Spleen (tissue), 11 donors: ENCODE results near the gene TAOK3. TPM values are rescaled to one million over a fixed set of nuclear protein-coding genes. Genes with fewer than 3 reads are reported as not detected.

Source experiments
- DNase-seq: peaks from one replicate; pipeline ENCODE4 v3.0.0-alpha.2; 2020
- H3K27ac ChIP-seq, 8 donors: fragments of 200-600 bp; sonication (generic) in 7 of 8; 1 replicate in 4 of 8; 2 replicates in 4 of 8; pipeline versions ENCODE4 v1.5.0 to v1.8.0; 2016 to 2021; ENCODE audit warnings: inconsistent platforms in 4 of 8, mild to moderate bottlenecking in 4 of 8, moderate library complexity in 1 of 8
- H3K27me3 ChIP-seq, 7 donors: fragments of 200-600 bp; sonication (generic) in 6 of 7; replicated peaks in 1 of 7; 1 replicate in 4 of 7; 2 replicates in 3 of 7; pipeline versions ENCODE4 v1.5.0 to v1.8.0; 2016 to 2021; ENCODE audit warnings: inconsistent platforms in 3 of 7, mild to moderate bottlenecking in 1 of 7
- H3K36me3 ChIP-seq, 6 donors: fragments of 200-600 bp; sonication (generic) in 5 of 6; 1 replicate in 4 of 6; 2 replicates in 2 of 6; pipeline versions ENCODE4 v1.5.0 to v1.8.0; 2016 to 2021; ENCODE audit warnings: inconsistent platforms in 2 of 6
- H3K4me1 ChIP-seq, 6 donors: fragments of 200-600 bp; sonication (generic) in 5 of 6; 1 replicate in 3 of 6; 2 replicates in 3 of 6; pipeline versions ENCODE4 v1.5.0 to v1.8.0; 2016 to 2021; ENCODE audit warnings: inconsistent platforms in 3 of 6
- H3K4me3 ChIP-seq, 8 donors: fragments of 200-600 bp; sonication (generic) in 7 of 8; 1 replicate in 4 of 8; 2 replicates in 4 of 8; pipeline versions ENCODE4 v1.5.0 to v1.8.0; 2016 to 2021; ENCODE audit warnings: inconsistent platforms in 4 of 8, mild to moderate bottlenecking in 4 of 8, moderate library complexity in 2 of 8
- H3K9me3 ChIP-seq, 8 donors: fragments of 200-600 bp; sonication (generic) in 7 of 8; 1 replicate in 4 of 8; 2 replicates in 4 of 8; pipeline versions ENCODE4 v1.5.0 to v1.8.0; 2016 to 2021; ENCODE audit warnings: inconsistent platforms in 4 of 8
- POLR2A ChIP-seq, 3 donors: fragments of 450-650 bp; IDR thresholded peaks; one replicate each; pipeline ENCODE4 v1.5.1; 2017; ENCODE audit warnings: antibody characterized with exemption in 3 of 3, mild to moderate bottlenecking in 1 of 3
- POLR2AphosphoS5 ChIP-seq, 3 donors: sonication (generic); formaldehyde crosslinking; IDR thresholded peaks; one replicate each; pipeline ENCODE4 v1.5.1; 2017; ENCODE audit warnings: antibody characterized with exemption in 3 of 3
- WGBS, 5 donors: extraction: QIAGEN DNeasy Blood & Tissue Kit in 3 of 5; methylation state at CpG; one replicate each; pipeline versions ENCODE4 v1.1.5 to v1.1.7; 2013 to 2018; 5-methylcytosine and 5-hydroxymethylcytosine counted together
- intact Hi-C: fragments of 100-400 bp; cut with DNase I; formaldehyde crosslinking; loops from one replicate; pipeline ENCODE4 v1.15.0; 2023; ENCODE audit warnings: low total_unique reads
- polyA plus RNA-seq, 3 donors: library from polyadenylated mRNA; stranded (reverse); fragments of 200-250 nt; gene quantifications; one replicate each; pipeline ENCODE4 v1.2.1, GENCODE V29; 2013
- total RNA-seq, 7 donors: library from RNA; depleted of rRNA in 3 of 7; stranded (reverse); fragments of >200 nt in 3 of 7; fragmentation: NEBNext Ultra II Directional in 4 of 7; extraction: Animal tissue kit (Norgen Biotek cat#: 25700) in 4 of 7; gene quantifications; one replicate each; pipeline versions ENCODE4 v1.1.0 to v1.2.1, GENCODE V29; 2016 to 2021
- TF ChIP-seq, protein P1 (sequence below), 11 experiments: fragments of 200-600 bp in 7 of 11; fragments of 450-650 bp in 4 of 11; sonication (generic) in 4 of 11; IDR thresholded peaks in 8 of 11; conservative IDR thresholded peaks in 3 of 11; 1 replicate in 7 of 11; 2 replicates in 4 of 11; pipeline versions ENCODE4 v1.4.0 to v1.8.0; 2016 to 2021; ENCODE audit warnings: antibody characterized with exemption in 11 of 11, inconsistent platforms in 4 of 11, mild to moderate bottlenecking in 1 of 11
- donor health status: healthy with polysubstance abuse.
- donor health status: DM: no; HTN: no; CAD: no; lungs with moderate emphysema.
- donor health status: DM: no; HTN: no; CAD: no.
- donor health status: Bipolar disorder and iron deficiency.
- donor health status: healthy.
- donor health status: DM: no; HTN: no; CAD: no.
- donor health status: DM: yes; HTN: yes; CAD: no.

Gene TAOK3
- total and polyA plus RNA-seq, 10 donors, result 12.7 to 80.8 (median 56.5) TPM

DNA sequence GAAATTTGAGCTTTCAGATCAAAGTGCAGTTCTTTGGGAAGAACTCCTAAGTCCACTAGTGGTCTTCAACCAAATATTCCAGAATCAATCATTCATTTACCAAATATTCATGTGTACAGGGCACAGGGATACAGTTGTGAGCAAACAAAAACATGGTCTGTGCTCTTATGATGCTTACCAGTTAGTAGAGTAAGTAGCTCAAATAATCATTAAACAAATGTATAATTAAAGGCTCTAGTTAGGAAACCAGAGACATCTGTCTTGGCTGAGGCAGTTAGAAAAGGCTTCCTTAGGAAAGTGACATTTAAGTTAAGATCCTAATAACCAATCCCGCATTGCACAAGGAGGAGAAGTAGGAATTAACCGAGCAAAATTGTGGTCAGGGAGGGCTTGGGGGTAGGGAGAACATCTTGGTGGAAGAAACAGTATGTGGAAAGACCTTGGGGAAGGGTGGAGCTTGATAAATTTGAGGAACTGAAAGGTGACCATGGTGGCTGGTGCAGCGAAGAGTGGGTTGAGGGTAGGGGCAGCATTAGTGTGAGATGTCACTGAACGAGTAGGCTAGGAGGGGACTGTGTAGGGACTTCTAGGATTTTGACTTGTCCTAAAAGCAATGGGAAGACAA lies 196.8 kb downstream of the TAOK3 start:
- Histone ChIP-seq H3K4me3 (no peak overlapping the region), H3K27me3 (no peaks in the 10 kb centered on the region), H3K4me1 (peaks cover 0 to 12% (median 0%) of the 10 kb centered on the region in 6 donors), H3K27ac (peak overlapping the region in 1 of 8 donors; percentile 17), H3K36me3 (peaks cover 0 to 100% (median 72%) of the 10 kb centered on the region in 6 donors), H3K9me3 (no peaks in the 10 kb centered on the region)
- no peak for DNase-seq
- intact Hi-C loops, result no loop called here
- WGBS, 5 donors, result 38 to 60% (median 49%) methylated on average over 4 of the region's 4 CpGs
- no peak for TF ChIP-seq POLR2A (IDR thresholded peaks at IDR 0.05)
- TF ChIP-seq POLR2AphosphoS5 (IDR thresholded peaks at IDR 0.05), result peak in 1 of 3 donors; percentile 44

DNA sequence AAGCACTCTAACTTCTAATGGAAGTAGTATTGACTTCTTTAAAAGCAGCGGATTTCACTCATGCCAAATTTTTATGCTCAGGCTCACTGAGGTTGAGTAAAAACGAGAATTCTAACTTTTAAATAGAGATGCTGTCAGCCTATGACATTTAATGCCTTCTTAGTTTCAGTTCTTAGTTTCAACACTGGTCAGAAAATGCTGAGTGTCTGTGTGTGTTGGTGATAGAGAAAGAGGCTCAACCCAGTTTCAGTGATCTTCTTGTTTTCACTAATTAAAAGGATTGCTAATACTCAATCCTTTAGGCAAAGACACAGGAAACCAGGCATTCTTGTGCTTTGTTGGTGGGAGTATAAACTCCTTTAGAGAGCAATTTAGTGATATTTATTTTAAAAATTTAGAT lies 205.8 kb downstream of the TAOK3 start:
- Histone ChIP-seq H3K27me3 (no peaks in the 10 kb centered on the region), H3K4me1 (no peaks in the 10 kb centered on the region), H3K4me3 (no peak overlapping the region), H3K27ac (no peak overlapping the region), H3K36me3 (peaks cover 0 to 98% (median 39%) of the 10 kb centered on the region in 6 donors), H3K9me3 (no peaks in the 10 kb centered on the region)
- WGBS, 5 donors, result 56 to 73% (median 67%) methylated on average over 2 of the region's 2 CpGs
- intact Hi-C loops, result no loop called here
- DNase-seq, result no peak
- TF ChIP-seq, protein P1, sequence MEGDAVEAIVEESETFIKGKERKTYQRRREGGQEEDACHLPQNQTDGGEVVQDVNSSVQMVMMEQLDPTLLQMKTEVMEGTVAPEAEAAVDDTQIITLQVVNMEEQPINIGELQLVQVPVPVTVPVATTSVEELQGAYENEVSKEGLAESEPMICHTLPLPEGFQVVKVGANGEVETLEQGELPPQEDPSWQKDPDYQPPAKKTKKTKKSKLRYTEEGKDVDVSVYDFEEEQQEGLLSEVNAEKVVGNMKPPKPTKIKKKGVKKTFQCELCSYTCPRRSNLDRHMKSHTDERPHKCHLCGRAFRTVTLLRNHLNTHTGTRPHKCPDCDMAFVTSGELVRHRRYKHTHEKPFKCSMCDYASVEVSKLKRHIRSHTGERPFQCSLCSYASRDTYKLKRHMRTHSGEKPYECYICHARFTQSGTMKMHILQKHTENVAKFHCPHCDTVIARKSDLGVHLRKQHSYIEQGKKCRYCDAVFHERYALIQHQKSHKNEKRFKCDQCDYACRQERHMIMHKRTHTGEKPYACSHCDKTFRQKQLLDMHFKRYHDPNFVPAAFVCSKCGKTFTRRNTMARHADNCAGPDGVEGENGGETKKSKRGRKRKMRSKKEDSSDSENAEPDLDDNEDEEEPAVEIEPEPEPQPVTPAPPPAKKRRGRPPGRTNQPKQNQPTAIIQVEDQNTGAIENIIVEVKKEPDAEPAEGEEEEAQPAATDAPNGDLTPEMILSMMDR (IDR thresholded peaks at IDR 0.05 in 8 of 11, conservative IDR thresholded peaks at IDR 0.05 in 3 of 11), result no peak
- TF ChIP-seq POLR2A (IDR thresholded peaks at IDR 0.05) (no peak), POLR2AphosphoS5 (IDR thresholded peaks at IDR 0.05) (no peak)

DNA sequence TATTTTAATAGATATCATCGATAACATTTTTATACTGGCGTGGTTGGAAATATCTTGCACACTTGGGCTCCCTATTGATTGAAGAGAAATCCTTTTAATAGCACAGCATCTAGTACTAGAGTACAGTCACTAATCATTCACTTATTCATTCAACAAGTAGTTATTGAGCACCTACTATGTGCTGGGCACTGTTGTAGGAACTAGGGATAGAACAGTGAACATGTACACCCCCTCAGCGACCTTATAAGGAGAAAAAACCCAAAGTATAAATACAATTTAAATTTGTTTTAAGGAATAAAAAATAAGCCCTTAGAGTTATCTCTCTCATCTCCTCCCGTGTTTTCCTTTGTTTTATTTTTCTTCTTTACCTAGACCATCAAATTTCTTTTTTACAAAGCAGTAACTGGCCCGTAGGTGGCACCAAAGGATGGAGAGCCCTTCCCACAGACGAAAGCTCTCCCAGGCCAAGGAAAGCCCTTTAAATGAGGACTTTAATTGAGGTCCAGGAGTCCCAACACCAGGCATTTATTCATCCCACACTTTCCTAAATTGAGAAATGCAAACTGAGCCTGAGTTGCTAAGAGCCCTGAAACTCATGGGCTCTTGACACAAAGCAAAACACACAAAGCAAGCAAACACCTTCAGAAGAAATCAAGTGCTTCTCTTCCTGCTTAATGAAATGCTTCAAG lies 207.8 kb downstream of the TAOK3 start:
- H3K36me3 ChIP-seq, result peaks cover 4 to 98% (median 39%) of the 10 kb centered on the region in 6 donors
- no peaks in the 10 kb centered on the region for H3K27me3 ChIP-seq
- no peaks in the 10 kb centered on the region for H3K9me3 ChIP-seq
- 65 to 75% (median 73%) methylated on average over 6 of the region's 6 CpGs for WGBS, 5 donors
- no peak for DNase-seq
- H3K4me1 ChIP-seq, result no peaks in the 10 kb centered on the region
- intact Hi-C loops, result no loop called here
- no peak for TF ChIP-seq POLR2AphosphoS5 (IDR thresholded peaks at IDR 0.05)
- TF ChIP-seq, protein P1 (IDR thresholded peaks at IDR 0.05 in 8 of 11, conservative IDR thresholded peaks at IDR 0.05 in 3 of 11), result peak in 1 of 11 experiments; percentile 18
- no peak overlapping the region for H3K27ac ChIP-seq
- no peak overlapping the region for H3K4me3 ChIP-seq

DNA sequence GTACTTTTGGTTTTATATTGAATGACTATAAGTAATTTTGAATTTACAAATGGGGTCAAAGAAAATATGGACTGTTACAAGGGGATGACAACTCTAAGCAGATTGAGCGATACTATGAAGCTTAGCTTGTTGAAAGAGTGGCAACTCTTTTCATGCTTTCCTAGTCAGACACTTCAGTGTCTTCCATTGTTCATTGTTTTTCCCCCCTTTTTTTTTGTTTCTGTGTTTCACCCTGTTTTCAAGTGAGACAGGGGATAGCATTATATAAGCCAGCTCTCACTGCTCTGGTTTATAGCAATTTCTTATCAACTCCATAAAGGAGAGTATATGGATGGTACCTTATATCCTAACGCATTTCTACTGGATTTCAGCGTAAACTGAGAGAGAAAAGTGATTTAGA lies 212.2 kb downstream of the TAOK3 start:
- Histone ChIP-seq H3K36me3 (peaks cover 4 to 98% (median 53%) of the 10 kb centered on the region in 6 donors), H3K4me1 (no peaks in the 10 kb centered on the region), H3K27ac (no peak overlapping the region), H3K9me3 (no peaks in the 10 kb centered on the region), H3K27me3 (no peaks in the 10 kb centered on the region), H3K4me3 (no peak overlapping the region)
- WGBS, 5 donors, result 97 to 100% (median 98%) methylated on average over 3 of the region's 3 CpGs
- intact Hi-C loops, result no loop called here
- no peak for TF ChIP-seq POLR2A (IDR thresholded peaks at IDR 0.05)
- TF ChIP-seq, protein P1 (IDR thresholded peaks at IDR 0.05 in 8 of 11, conservative IDR thresholded peaks at IDR 0.05 in 3 of 11), result no peak
- TF ChIP-seq POLR2AphosphoS5 (IDR thresholded peaks at IDR 0.05), result no peak
- DNase-seq, result no peak
